HUDEP-2 (cell line): ENCODE results near the gene NEDD9.

Source experiments
- DNase-seq, 76 experiments: peaks; one replicate each; lab custom pipeline; 2025; ENCODE audit not compliant: unreplicated experiment in 76 of 76; lab: John Stamatoyannopoulos, UW

Gene NEDD9

GRCh38 chr6:11221623-11222384 lies 10.7 kb downstream of the NEDD9 start:
- DNase-seq = peak in 2 of 76 experiments; percentile 11 to 13

- no peak for DNase-seq
These were observed 13.1 kb downstream of the NEDD9 start for GRCh38 chr6:11219400-11219834.

DNA sequence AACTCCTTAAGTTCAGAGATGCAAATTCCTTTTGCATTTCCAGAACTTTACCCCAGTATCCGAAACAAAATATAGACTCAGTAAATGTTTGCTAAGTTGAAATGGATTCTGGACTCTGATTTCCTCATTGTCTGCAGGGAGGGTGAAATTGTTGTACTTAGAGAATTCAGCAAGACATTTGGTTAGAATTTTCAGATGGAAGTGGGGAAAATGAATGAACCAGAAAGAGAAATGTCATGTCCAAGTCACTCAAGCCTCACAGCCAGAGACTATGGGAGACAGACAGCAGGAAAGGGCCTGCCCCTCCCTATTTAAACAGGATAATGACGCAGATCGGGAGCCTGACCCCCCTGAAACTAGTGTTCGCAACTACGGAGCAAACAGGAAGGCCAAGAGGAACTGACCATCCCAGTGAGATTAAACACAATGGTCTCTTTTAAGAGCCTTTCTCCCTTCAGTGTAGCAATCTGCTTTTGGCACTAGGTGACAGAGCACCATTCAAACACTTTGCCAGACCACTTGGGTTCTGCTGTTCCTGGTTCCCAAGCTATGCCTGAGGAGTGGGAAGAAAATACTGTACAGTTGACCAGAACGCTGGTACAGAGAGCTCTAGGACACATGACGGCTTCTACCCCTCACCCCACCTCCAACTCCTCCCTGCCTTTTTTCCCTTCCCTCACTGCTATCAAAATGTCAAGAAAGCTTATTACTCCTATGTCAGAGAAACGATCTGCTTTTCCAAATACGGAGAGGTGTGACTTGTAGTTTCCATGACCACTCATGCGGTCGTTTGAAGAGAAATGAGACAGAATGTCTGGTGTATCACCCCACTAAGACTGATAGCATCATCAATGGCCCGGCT lies 13.7 kb downstream of the NEDD9 start:
- peak in 1 of 76 experiments; percentile 41 for DNase-seq

DNA sequence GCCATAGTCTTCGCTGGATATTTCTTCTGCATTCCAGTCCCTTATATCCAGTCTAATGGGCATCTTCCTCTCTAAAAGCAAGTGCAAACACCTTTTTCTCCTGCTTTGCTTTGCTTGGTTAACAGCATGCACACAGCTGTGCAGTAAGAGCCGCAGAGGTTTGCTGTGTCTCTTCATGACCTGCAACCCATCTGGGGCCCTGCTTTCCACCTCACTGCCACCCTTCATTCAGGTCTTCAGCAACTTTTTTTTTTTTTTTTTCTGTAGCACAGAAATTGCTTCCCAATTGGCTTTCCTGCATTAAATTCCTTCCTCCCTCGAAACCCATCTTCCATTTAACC lies 14.4 kb downstream of the NEDD9 start:
- DNase-seq = no peak

DNA sequence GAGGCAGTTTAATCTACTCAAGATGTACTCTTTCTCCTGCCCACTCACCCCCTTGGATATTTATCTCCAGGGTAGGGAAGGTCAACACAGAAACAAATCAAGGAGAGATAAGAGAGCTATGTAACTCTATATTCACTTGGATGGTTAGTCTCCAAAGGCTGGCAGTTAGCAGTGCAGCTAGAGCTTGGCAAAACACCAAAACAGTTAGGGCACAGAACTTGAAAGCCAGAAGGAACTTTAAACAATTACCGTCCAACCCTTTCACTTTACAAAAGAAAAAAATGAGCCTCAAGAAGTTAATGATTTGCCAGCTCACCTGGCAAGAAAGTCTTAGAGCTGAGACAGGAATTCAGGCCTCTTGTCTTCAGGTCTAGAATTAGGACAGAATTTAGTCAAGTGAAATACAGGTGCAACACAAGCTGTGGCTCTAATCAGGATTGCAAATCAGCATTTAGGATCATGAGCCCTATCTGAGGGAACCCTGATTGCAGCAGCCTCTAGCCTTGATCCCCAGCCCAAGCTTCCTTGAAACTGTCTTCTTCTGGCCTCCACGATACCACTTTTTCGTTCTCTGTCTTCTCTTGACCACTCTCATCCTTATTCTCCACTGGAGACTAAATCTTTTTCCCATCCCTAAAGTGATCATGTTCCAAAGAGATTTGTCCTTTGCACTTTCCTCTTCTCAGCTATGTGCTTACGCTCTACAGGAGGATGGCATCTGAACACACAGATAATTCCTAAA lies 14.9 kb downstream of the NEDD9 start:
- peak in 1 of 76 experiments; percentile 37 for DNase-seq

- no peak for DNase-seq
These were observed 16.7 kb downstream of the NEDD9 start for GRCh38 chr6:11215773-11216172.

DNA sequence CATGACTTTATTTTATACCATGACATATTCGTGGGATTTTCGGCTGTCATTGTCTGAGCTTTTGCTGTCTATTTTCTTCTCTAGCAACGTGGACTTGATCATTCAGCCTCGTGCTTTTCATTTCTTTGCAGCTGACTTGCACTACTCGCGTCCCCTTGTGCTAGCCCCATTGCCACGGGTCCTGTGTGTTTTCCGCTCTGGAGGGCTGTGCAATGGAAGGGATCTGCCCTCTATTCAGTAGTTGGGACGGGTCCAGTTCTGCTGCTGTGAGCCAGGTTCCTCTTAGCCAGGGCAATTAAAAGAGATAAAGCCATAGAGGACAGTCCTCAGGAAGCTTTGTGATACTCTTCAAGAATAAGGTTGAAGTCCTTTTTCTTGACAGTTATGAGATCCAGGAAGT lies 17.6 kb downstream of the NEDD9 start:
- no peak for DNase-seq

DNA sequence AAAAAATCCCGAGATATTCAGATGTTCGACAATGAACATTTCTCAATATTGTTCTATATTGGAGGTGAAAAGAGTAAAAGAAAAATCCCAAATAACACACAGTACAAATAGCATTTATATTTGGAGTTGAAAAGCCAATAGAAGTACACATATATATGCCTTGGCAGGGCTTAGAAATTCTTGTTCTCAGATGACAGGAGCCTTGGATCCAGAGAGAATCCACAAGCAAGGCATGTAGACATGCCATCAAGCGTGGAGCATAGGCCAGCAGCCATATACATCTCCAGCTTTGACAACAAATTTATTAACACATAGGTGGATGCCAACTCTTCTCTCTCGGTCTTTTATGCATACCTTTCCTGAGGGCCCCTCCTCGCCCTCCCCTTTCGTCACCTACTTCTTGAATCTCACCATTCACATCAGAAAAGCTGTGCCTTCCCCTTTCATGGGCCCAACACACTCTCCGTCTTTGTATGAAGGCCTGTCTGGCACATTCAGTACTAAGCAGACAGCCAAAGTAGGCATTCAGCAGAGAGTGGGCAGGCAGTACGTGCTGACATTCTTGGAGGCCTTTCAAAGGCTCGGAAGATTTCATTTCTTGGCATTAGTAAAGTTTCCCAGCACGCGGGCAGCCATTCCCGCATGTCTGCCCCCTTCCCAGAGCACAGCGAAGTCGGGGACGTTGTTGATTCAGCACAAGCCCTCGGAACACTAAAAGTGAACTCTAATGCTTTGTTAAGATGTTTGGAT lies 18.2 kb downstream of the NEDD9 start:
- DNase-seq = no peak

- DNase-seq = no peak
These were observed 18.9 kb downstream of the NEDD9 start for GRCh38 chr6:11213422-11214021.

- DNase-seq = no peak
These were observed 19.8 kb downstream of the NEDD9 start for GRCh38 chr6:11212664-11213063.

DNA sequence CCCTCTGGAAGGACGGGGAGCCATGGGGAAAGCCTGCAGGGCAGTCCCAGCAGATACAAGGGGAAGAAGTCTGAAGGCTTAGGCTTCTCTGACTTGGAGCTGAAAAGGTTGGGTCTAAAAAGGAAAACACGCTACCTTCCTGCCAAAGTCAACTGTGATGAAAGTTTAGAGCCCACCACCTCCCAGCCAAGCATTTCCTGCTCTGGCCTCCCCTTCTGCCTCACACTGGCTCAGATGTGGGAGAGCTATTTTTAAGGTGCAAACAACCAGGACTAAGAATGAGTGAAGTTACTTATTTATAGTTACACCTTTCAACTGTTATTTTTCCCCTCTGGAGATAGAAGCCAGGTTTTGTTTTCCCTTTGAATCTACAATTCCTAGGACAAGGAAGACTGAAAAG lies 21.2 kb downstream of the NEDD9 start:
- no peak for DNase-seq

- no peak for DNase-seq
These were observed 21.9 kb downstream of the NEDD9 start for GRCh38 chr6:11210386-11211138.

GRCh38 chr6:11209906-11210305 lies 22.6 kb downstream of the NEDD9 start:
- no peak for DNase-seq

GRCh38 chr6:11209369-11209768 lies 23.1 kb downstream of the NEDD9 start:
- DNase-seq = no peak

- no peak for DNase-seq
These were observed 23.6 kb downstream of the NEDD9 start for GRCh38 chr6:11208854-11209253.

DNA sequence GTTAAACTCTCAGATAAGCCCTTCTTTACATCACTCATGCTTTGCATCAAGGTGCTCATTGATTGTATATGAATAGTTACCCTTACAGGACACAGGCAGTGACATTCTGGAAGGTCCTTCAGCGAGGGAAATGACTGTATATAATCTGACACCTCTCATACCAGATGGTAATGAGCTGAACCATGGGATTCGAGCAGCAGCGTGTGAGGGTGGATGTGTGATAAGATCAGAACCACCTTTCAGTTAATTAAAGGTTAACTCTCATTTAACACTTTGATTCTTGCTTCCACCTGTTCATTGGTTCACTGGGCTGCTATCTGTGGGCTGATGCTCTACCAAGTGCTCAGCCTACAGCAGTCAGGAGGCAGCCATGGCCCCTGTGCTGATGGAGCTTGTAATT lies 24.2 kb downstream of the NEDD9 start:
- DNase-seq = no peak

GRCh38 chr6:11207199-11207968 lies 25.1 kb downstream of the NEDD9 start:
- DNase-seq = no peak

- DNase-seq = no peak
These were observed 25.9 kb downstream of the NEDD9 start for GRCh38 chr6:11206576-11206975.
